B cell (primary cell): ENCODE results near the gene RTN4IP1. TPM values are rescaled to one million over a fixed set of nuclear protein-coding genes. Genes with fewer than 3 reads are reported as not detected.
A peak's percentile ranks its signal among the peaks of the same experiment; 100 is the strongest.

Experiments
- ATAC-seq: fragments of 200-7000 bp; cut with Tn5 transposase; one replicate; pipeline ENCODE4 v1.10.0; 2021; ENCODE audit warnings: low read depth, mild to moderate bottlenecking, moderate number of reproducible peaks, moderate library complexity
- CTCF ChIA-PET: fragments of 350-600 bp; sonication (Branson Sonifier 250); formaldehyde crosslinking; loops from one replicate; lab custom pipeline; 2021; ENCODE audit warnings: antibody characterized with exemption, inconsistent platforms; lab: Charles Lee
- POLR2A ChIA-PET: fragments of 350-600 bp; sonication (Branson Sonifier 250); formaldehyde crosslinking; loops from one replicate; lab custom pipeline; 2021; ENCODE audit warnings: antibody characterized with exemption; lab: Charles Lee
- DNase-seq: peaks from one replicate; pipeline ENCODE4 v3.0.0; 2013
- H2AFZ ChIP-seq: 2 replicates; pipeline ENCODE4 v1.6.1; 2012; ENCODE audit warnings: mild to moderate bottlenecking, low read depth, low read length; ENCODE audit not compliant: insufficient read depth, poor library complexity, severe bottlenecking
- H3K27ac ChIP-seq, 2 donors: 1 replicate in 1 of 2; 2 replicates in 1 of 2; pipeline ENCODE4 v1.5.1; 2012 to 2013; ENCODE audit warnings: low read length in 2 of 2, mild to moderate bottlenecking in 2 of 2, moderate library complexity in 1 of 2
- H3K27me3 ChIP-seq, 4 experiments: fragments of 200-600 bp in 1 of 4; sonication (generic) in 1 of 4; replicated peaks in 1 of 4; 1 replicate in 2 of 4; 2 replicates in 2 of 4; pipeline versions ENCODE4 v1.6.1 to v1.7.0; 2013 to 2016; ENCODE audit warnings: low read length in 3 of 4, mild to moderate bottlenecking in 2 of 4, mixed read lengths in 1 of 4, moderate library complexity in 1 of 4; ENCODE audit not compliant: insufficient read depth in 4 of 4, control insufficient read depth in 3 of 4; ENCODE audit errors: control extremely low read depth in 1 of 4
- H3K36me3 ChIP-seq, 2 experiments: replicated peaks in 1 of 2; 1 replicate in 1 of 2; 2 replicates in 1 of 2; pipeline versions ENCODE4 v1.6.1 to v1.7.1; 2013; ENCODE audit warnings: low read length in 1 of 2; ENCODE audit not compliant: insufficient read depth in 2 of 2, control insufficient read depth in 1 of 2; ENCODE audit errors: control extremely low read depth in 1 of 2, extremely low read depth in 1 of 2
- H3K4me1 ChIP-seq, 2 donors: fragments of 200-600 bp in 1 of 2; sonication (generic) in 1 of 2; 1 replicate in 1 of 2; 2 replicates in 1 of 2; pipeline versions ENCODE4 v1.5.1 to v1.6.1; 2013 to 2017; ENCODE audit warnings: low read length in 2 of 2; ENCODE audit not compliant: control insufficient read depth in 2 of 2, insufficient read depth in 2 of 2
- H3K4me2 ChIP-seq: replicated peaks from 2 replicates; pipeline ENCODE3; 2012; ENCODE audit warnings: mild to moderate bottlenecking, low read depth, low read length; ENCODE audit not compliant: poor library complexity, severe bottlenecking
- H3K4me3 ChIP-seq, 5 experiments: fragments of 200-600 bp in 1 of 5; sonication (generic) in 1 of 5; 1 replicate in 3 of 5; 2 replicates in 2 of 5; pipeline versions ENCODE4 v1.5.1 to v1.7.0; 2011 to 2016; ENCODE audit warnings: low read length in 4 of 5, mild to moderate bottlenecking in 4 of 5, low read depth in 2 of 5, control low read depth in 1 of 5, moderate library complexity in 1 of 5; ENCODE audit not compliant: insufficient read depth in 1 of 5; ENCODE audit errors: control extremely low read depth in 1 of 5, extremely low read depth in 1 of 5
- H3K79me2 ChIP-seq: fragments of 200-600 bp; sonication (generic); one replicate; pipeline ENCODE4 v1.6.0; 2016; ENCODE audit warnings: low read length; ENCODE audit not compliant: control insufficient read depth, insufficient read depth
- H3K9ac ChIP-seq: fragments of 200-600 bp; sonication (generic); 2 replicates; pipeline ENCODE4 v1.6.1; 2017; ENCODE audit warnings: mild to moderate bottlenecking, low read length, moderate library complexity
- H3K9me3 ChIP-seq, 3 donors: one replicate each; pipeline versions ENCODE4 v1.6.1 to v1.7.1; 2013; ENCODE audit warnings: low read length in 2 of 3; ENCODE audit not compliant: control insufficient read depth in 2 of 3, insufficient read depth in 1 of 3; ENCODE audit errors: control extremely low read depth in 1 of 3
- H4K20me1 ChIP-seq: 2 replicates; pipeline ENCODE4 v1.6.0; 2012; ENCODE audit warnings: mild to moderate bottlenecking, low read length; ENCODE audit not compliant: insufficient read depth, control insufficient read depth, poor library complexity, severe bottlenecking
- H3K27ac Mint-ChIP-seq: one replicate; pipeline ENCODE4 v1.8.0; 2021; ENCODE audit warnings: mixed read lengths
- H3K27me3 Mint-ChIP-seq: one replicate; pipeline ENCODE4 v1.8.0; 2021; ENCODE audit warnings: mixed read lengths
- H3K4me1 Mint-ChIP-seq: one replicate; pipeline ENCODE4 v1.8.0; 2021; ENCODE audit warnings: mixed read lengths
- H3K4me3 Mint-ChIP-seq: one replicate; pipeline ENCODE4 v1.8.0; 2021; ENCODE audit warnings: mixed read lengths
- H3K9me3 Mint-ChIP-seq: one replicate; pipeline ENCODE4 v1.8.0; 2022; ENCODE audit warnings: mixed read lengths; ENCODE audit not compliant: insufficient read depth
- CTCF ChIP-seq: fragments of 200-600 bp; IDR thresholded peaks from one replicate; pipeline ENCODE4 v1.8.0; 2022; ENCODE audit warnings: antibody characterized with exemption, mild to moderate bottlenecking
- EZH2 ChIP-seq: IDR thresholded peaks from 2 replicates; pipeline ENCODE4 v1.6.1; 2012; ENCODE audit warnings: borderline replicate concordance, low read depth, mild to moderate bottlenecking, moderate library complexity, low read length; ENCODE audit not compliant: insufficient read depth, poor library complexity, severe bottlenecking
- WGBS: methylation state at CpG from one replicate; pipeline ENCODE4 v1.1.5; 2013; ENCODE audit warnings: missing lambda C conversion rate; ENCODE audit not compliant: insufficient coverage; 5-methylcytosine and 5-hydroxymethylcytosine counted together
- intact Hi-C: fragments of 100-400 bp; cut with micrococcal nuclease; formaldehyde crosslinking; loops from one replicate; pipeline ENCODE4 v1.10.0; 2022
- polyA plus RNA-seq: library from polyadenylated mRNA; depleted of rRNA; stranded (reverse); fragments of >200 nt; gene quantifications from 2 replicates; pipeline ENCODE4 v1.2.3, GENCODE V29; 2012
- total RNA-seq, 2 donors: library from RNA; stranded (reverse); fragments of 120-200 nt in 1 of 2; gene quantifications; 1 replicate in 1 of 2; 2 replicates in 1 of 2; pipeline versions ENCODE4 v1.2.3 to v1.2.4, GENCODE V29; 2013 to 2022

Gene RTN4IP1
- total and polyA plus RNA-seq, 2 donors (not counting 1 experiment from before 2014, with no cell fraction given), result 9.4 to 12.1 TPM

GRCh38 chr6:106618324-106618723 lies 11.0 kb downstream of the RTN4IP1 start:
- H3K4me3 ChIP-seq, result no peak overlapping the region
- CTCF ChIA-PET, result interaction anchor here (0.6 to 9.9 kb wide), 4 partner anchors 8 to 361 kb away, joined by 3 to 75 read pairs (median 9); partner anchors contain the start of genes QRSL1 and RTN4IP1

GRCh38 chr6:106617857-106618256 lies 11.4 kb downstream of the RTN4IP1 start:
- Histone ChIP-seq H3K36me3 (peaks cover 4 to 24% of the 10 kb centered on the region in 2 experiments), H3K27me3 (no peaks in the 10 kb centered on the region), H3K9me3 (no peaks in the 10 kb centered on the region), H3K79me2 (peaks cover 19% of the 10 kb centered on the region), H3K9ac (no peak overlapping the region), H2AFZ (no peak overlapping the region), H3K4me2 (no peak overlapping the region), H3K27ac (no peak overlapping the region), H4K20me1 (no peaks in the 10 kb centered on the region), H3K4me3 (no peak overlapping the region), H3K4me1 (peaks cover 23 to 27% of the 10 kb centered on the region in 2 donors)
- TF ChIP-seq EZH2 (no peak), CTCF (no peak)
- H3K4me3 Mint-ChIP-seq, result no peak overlapping the region
- no peak for ATAC-seq
- no peaks in the 10 kb centered on the region for H3K27me3 Mint-ChIP-seq
- no peak overlapping the region for H3K27ac Mint-ChIP-seq
- ChIA-PET POLR2A (no interaction called here), CTCF (interaction anchor here (1.2 to 9.9 kb wide), 3 partner anchors 7 to 362 kb away, joined by 4 to 75 read pairs (median 14); partner anchors contain the start of genes QRSL1 and RTN4IP1)
- peaks cover 38% of the 10 kb centered on the region for H3K4me1 Mint-ChIP-seq
- no CpG with 5 or more reads among the region's 1 CpG for WGBS
- intact Hi-C loops, result no loop called here
- H3K9me3 Mint-ChIP-seq, result no peaks in the 10 kb centered on the region
- DNase-seq, result no peak

More at GRCh38 chr6:106618324-106618723, 11.0 kb downstream of the RTN4IP1 start:
- H3K27me3 ChIP-seq, result no peaks in the 10 kb centered on the region
- peaks cover 4 to 25% of the 10 kb centered on the region in 2 experiments for H3K36me3 ChIP-seq
- no peaks in the 10 kb centered on the region for H3K27me3 Mint-ChIP-seq
- DNase-seq (no peak), ATAC-seq (no peak)
- no peaks in the 10 kb centered on the region for H3K9me3 ChIP-seq
- H3K4me1 ChIP-seq, result peaks cover 18 to 22% of the 10 kb centered on the region in 2 donors
- no peak overlapping the region for H3K27ac ChIP-seq
- H3K79me2 ChIP-seq, result peaks cover 24% of the 10 kb centered on the region
- peaks cover 36% of the 10 kb centered on the region for H3K4me1 Mint-ChIP-seq
- no peak for TF ChIP-seq CTCF
- TF ChIP-seq EZH2, result no peak
- no peak overlapping the region for H3K4me2 ChIP-seq
- H2AFZ ChIP-seq, result no peak overlapping the region
- 50% methylated on average over 1 of the region's 3 CpGs for WGBS
- peak overlapping the region; percentile 4 for H3K27ac Mint-ChIP-seq
- intact Hi-C loops, result no loop called here
- no peaks in the 10 kb centered on the region for H4K20me1 ChIP-seq
- no peak overlapping the region for H3K9ac ChIP-seq
- H3K4me3 Mint-ChIP-seq, result no peak overlapping the region
- POLR2A ChIA-PET, result no interaction called here
- no peaks in the 10 kb centered on the region for H3K9me3 Mint-ChIP-seq
